Activated B cell treated with CpG ODN at 0.5 μM for 24 hours (primary cell): ENCODE results near the gene RINT1. TPM values are rescaled to one million over a fixed set of nuclear protein-coding genes. Genes with fewer than 3 reads are reported as not detected.

Experiments
- ATAC-seq: fragments of 200-7000 bp; cut with Tn5 transposase; one replicate; pipeline ENCODE4 v1.10.0; 2021; ENCODE audit warnings: low read depth, mild to moderate bottlenecking, moderate library complexity
- CTCF ChIA-PET: fragments of 350-600 bp; sonication (Branson Sonifier 250); formaldehyde crosslinking; loops from one replicate; lab custom pipeline; 2021; ENCODE audit warnings: antibody characterized with exemption; lab: Charles Lee
- POLR2A ChIA-PET: fragments of 350-600 bp; sonication (Branson Sonifier 250); formaldehyde crosslinking; loops from one replicate; lab custom pipeline; 2021; ENCODE audit warnings: antibody characterized with exemption; lab: Charles Lee
- DNase-seq: peaks from one replicate; pipeline ENCODE4 v3.0.0; 2022
- H3K27ac Mint-ChIP-seq: one replicate; pipeline ENCODE4 v1.8.0; 2020; ENCODE audit warnings: mixed read lengths
- H3K27me3 Mint-ChIP-seq: one replicate; pipeline ENCODE4 v1.8.0; 2021; ENCODE audit warnings: mixed read lengths
- H3K36me3 Mint-ChIP-seq: one replicate; pipeline ENCODE4 v1.8.0; 2021; ENCODE audit warnings: low read depth, mixed read lengths
- H3K4me1 Mint-ChIP-seq: one replicate; pipeline ENCODE4 v1.8.0; 2021; ENCODE audit warnings: mixed read lengths
- H3K4me3 Mint-ChIP-seq: one replicate; pipeline ENCODE4 v1.8.0; 2020; ENCODE audit warnings: mild to moderate bottlenecking, mixed read lengths
- H3K9me3 Mint-ChIP-seq: one replicate; pipeline ENCODE4 v1.8.0; 2020; ENCODE audit warnings: mixed read lengths
- intact Hi-C: fragments of 100-400 bp; cut with micrococcal nuclease; formaldehyde crosslinking; loops from one replicate; pipeline ENCODE4 v1.15.1; 2024
- total RNA-seq: library from RNA; stranded (reverse); gene quantifications from 2 replicates; pipeline ENCODE4 v1.2.3, GENCODE V29; 2022
- TF ChIP-seq, protein P1 (sequence below): fragments of 200-600 bp; IDR thresholded peaks from one replicate; pipeline ENCODE4 v1.8.0; 2022; ENCODE audit warnings: antibody characterized with exemption, mild to moderate bottlenecking

Gene RINT1
- 31.1 and 35.5 TPM in 2 replicates for total RNA-seq

GRCh38 chr7:105531792-105532671 lies at the start of gene RINT1:
RINT1 (plus strand) TSS chr7:105532201; CDS start chr7:105532316, 115 bp downstream.
- Mint-ChIP-seq H3K4me1 (peaks cover 33% of the 10 kb centered on the region), H3K9me3 (no peaks in the 10 kb centered on the region), H3K4me3 (peak within 1 kb of the TSS; percentile 91), H3K27ac (peak within 1 kb of the TSS; percentile 96), H3K27me3 (no peaks in the 10 kb centered on the region), H3K36me3 (peaks cover 22% of the 10 kb centered on the region)
- ChIA-PET CTCF (interaction anchor here (0.5 to 1.1 kb wide), 4 partner anchors 13 to 471 kb away, joined by 3 read pairs; no protein-coding TSS in a partner anchor), POLR2A (interaction anchor here (0.6 to 2.8 kb wide), 22 partner anchors 8 to 1638 kb away, joined by 3 to 24 read pairs (median 4); partner anchors contain the start of genes KMT2E, PUS7, SRPK2 and SYPL1)
- TF ChIP-seq, protein P1, sequence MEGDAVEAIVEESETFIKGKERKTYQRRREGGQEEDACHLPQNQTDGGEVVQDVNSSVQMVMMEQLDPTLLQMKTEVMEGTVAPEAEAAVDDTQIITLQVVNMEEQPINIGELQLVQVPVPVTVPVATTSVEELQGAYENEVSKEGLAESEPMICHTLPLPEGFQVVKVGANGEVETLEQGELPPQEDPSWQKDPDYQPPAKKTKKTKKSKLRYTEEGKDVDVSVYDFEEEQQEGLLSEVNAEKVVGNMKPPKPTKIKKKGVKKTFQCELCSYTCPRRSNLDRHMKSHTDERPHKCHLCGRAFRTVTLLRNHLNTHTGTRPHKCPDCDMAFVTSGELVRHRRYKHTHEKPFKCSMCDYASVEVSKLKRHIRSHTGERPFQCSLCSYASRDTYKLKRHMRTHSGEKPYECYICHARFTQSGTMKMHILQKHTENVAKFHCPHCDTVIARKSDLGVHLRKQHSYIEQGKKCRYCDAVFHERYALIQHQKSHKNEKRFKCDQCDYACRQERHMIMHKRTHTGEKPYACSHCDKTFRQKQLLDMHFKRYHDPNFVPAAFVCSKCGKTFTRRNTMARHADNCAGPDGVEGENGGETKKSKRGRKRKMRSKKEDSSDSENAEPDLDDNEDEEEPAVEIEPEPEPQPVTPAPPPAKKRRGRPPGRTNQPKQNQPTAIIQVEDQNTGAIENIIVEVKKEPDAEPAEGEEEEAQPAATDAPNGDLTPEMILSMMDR: no peak
- intact Hi-C loops: loop anchor here (1.0 to 5.0 kb wide), 6 partner anchors 10 to 1635 kb away; partner anchors contain the start of genes HBP1, ORC5 and PUS7
- DNase-seq: peak; percentile 90
- peak; percentile 92 for ATAC-seq

DNA sequence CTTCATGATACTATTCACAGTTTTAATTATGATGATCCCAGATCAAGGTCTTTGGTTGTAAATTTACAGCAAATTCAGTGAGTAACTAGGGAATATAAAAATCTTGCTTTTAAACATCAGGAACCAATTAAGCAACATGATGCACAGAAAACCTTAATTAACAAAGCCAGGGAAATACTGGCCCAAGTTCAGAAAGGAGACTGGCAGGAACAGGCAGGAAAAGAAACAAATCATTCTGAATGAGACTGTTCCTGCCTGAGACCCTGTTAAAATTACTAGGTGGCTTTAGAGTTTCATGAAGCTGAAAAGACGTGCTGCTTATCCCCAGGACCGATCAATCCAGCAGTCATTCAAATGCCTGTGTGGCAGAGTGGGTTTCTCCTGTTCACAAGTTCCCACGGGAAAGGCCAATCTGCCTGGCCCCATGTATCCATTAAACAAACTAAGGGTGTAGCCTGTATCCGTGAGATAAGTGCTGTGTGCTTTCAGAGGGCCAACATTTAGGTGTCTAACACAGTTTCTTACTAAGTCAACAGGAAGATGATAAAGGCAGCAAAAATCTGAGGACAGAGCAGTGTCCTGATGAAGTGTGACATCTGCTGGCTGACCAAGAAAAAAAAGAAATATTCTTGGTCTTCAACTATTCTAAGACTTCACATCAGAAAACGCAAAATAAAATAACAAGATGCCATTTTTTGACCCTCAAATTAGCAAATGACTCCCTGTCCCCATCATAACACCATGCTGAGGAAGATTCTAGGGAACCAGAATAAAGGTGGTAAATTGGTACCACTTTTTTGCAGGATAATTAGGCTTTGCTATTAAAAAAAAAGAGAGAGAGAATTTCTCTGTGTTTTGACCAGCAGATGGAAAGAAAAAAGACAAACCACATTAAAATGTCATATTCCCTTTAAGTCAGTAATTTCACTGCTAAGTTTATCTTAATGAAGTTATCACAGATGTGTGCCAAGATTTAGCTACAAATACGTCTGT lies 44.1 kb upstream of the RINT1 start:
- CTCF ChIA-PET: interaction anchor here (0.7 kb wide), 1 partner anchor 448 kb away, joined by 3 read pairs; no protein-coding TSS in a partner anchor
- DNase-seq: no peak
- H3K27me3 Mint-ChIP-seq: no peaks in the 10 kb centered on the region
- no peak for ATAC-seq
- H3K4me1 Mint-ChIP-seq: peaks cover 5% of the 10 kb centered on the region
- H3K4me3 Mint-ChIP-seq: no peak overlapping the region
- intact Hi-C loops: loop anchor here (1.0 to 5.0 kb wide), 4 partner anchors 335 to 606 kb away; no protein-coding TSS in a partner anchor
- H3K36me3 Mint-ChIP-seq: peaks cover 11% of the 10 kb centered on the region
- H3K9me3 Mint-ChIP-seq: no peaks in the 10 kb centered on the region
- POLR2A ChIA-PET: no interaction called here
- TF ChIP-seq, protein P1: no peak
- no peak overlapping the region for H3K27ac Mint-ChIP-seq

GRCh38 chr7:105489409-105489808 lies 42.6 kb upstream of the RINT1 start:
- H3K36me3 Mint-ChIP-seq: peaks cover 11% of the 10 kb centered on the region
- ChIA-PET CTCF (no interaction called here), POLR2A (interaction anchor here (0.6 kb wide), 1 partner anchor 128 kb away, joined by 5 read pairs; no protein-coding TSS in a partner anchor)
- ATAC-seq: no peak
- TF ChIP-seq, protein P1: no peak
- no peaks in the 10 kb centered on the region for H3K9me3 Mint-ChIP-seq
- no peak for DNase-seq
- no peaks in the 10 kb centered on the region for H3K27me3 Mint-ChIP-seq
- H3K4me1 Mint-ChIP-seq: peaks cover 5% of the 10 kb centered on the region
- H3K27ac Mint-ChIP-seq: no peak overlapping the region
- intact Hi-C loops: loop anchor here (5.0 kb wide), 2 partner anchors 442 to 607 kb away; no protein-coding TSS in a partner anchor
- H3K4me3 Mint-ChIP-seq: no peak overlapping the region

GRCh38 chr7:105493196-105493922 lies 38.6 kb upstream of the RINT1 start:
- Mint-ChIP-seq H3K4me1 (no peaks in the 10 kb centered on the region), H3K9me3 (no peaks in the 10 kb centered on the region), H3K36me3 (peaks cover 5% of the 10 kb centered on the region), H3K27me3 (no peaks in the 10 kb centered on the region), H3K4me3 (no peak overlapping the region), H3K27ac (no peak overlapping the region)
- intact Hi-C loops: no loop called here
- ChIA-PET POLR2A (interaction anchor here (0.6 kb wide), 1 partner anchor 11 kb away, joined by 5 read pairs; no protein-coding TSS in a partner anchor), CTCF (no interaction called here)
- ATAC-seq (no peak), DNase-seq (no peak)
- TF ChIP-seq, protein P1: no peak
